ENCODE measurements around the gene SNX27. TPM values are rescaled to one million over a fixed set of nuclear protein-coding genes. Genes with fewer than 3 reads are reported as not detected.

The SNX27 gene
- total RNA-seq, 1 experiment from 2014 or later = 42.2 TPM

DNA sequence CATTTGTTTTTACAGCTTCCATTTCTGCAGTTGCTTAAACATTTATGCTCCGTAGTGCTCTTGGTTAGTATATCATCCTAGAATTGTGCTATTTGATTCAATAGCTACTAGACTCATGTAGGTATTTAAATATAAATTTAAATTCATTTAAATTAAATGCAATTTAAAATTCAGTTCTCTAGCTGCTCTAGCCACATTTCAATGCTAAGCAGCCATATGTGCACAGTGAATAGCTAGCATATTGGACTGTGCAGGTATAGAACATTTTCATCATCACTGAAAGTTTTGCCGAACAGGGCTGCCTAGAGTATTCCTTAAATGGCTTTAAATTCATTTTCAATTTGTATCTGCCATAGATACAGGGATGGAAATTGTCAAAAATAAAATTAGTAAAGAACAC lies 72.3 kb downstream of the SNX27 start:
- Histone ChIP-seq H3K9me2 (ENCODE audit: insufficient read depth) (no peaks in the 10 kb centered on the region), H4K20me1 (ENCODE audit: insufficient read depth) (no peaks in the 10 kb centered on the region), H3K4me3 (replicated peaks in 1 of 2; ENCODE audit: low read depth in 1 of 2, low read length in 2 of 2) (no peak overlapping the region), H3K36me3 (ENCODE audit: control insufficient read depth in 1 of 2, insufficient read depth in 2 of 2, low read length in 2 of 2) (no peaks in the 10 kb centered on the region), H3K9me3 (ENCODE audit: control insufficient read depth in 1 of 2, insufficient read depth in 1 of 2, low read depth in 1 of 2, low read length in 2 of 2) (no peaks in the 10 kb centered on the region), H3K27me3 (ENCODE audit: insufficient read depth, low read length) (no peaks in the 10 kb centered on the region), H3K4me2 (ENCODE audit: low read length) (no peak overlapping the region), H3K79me2 (ENCODE audit: insufficient read depth, low read length) (no peaks in the 10 kb centered on the region), H3K9ac (ENCODE audit: low read length) (no peak overlapping the region), H3K27ac (ENCODE audit: low read depth, low read length) (no peak overlapping the region), H3K4me1 (ENCODE audit: control insufficient read depth in 1 of 2, insufficient read depth in 2 of 2, low read length in 2 of 2) (peaks cover 22 to 35% of the 10 kb centered on the region in 2 experiments), H2AFZ (ENCODE audit: low read depth, low read length, poor library complexity, severe bottlenecking) (no peak overlapping the region)
- ChIA-PET POLR2A (interaction anchor here (0.5 kb wide), 1 partner anchor 138 kb away, joined by 3 read pairs; no protein-coding TSS in a partner anchor), CTCF (interaction anchor here (1.5 kb wide), 1 partner anchor 9 kb away, joined by 5 read pairs; no protein-coding TSS in a partner anchor), RAD21 (ENCODE audit: low non-redundant PET in 1 of 2, low total read pairs in 2 of 2, uncharacterized antibody in 2 of 2, unreplicated experiment in 2 of 2) (no interaction called here)
- ATAC-seq = no peak
- DNase-seq (ENCODE audit: low read depth, low spot score) = no peak
- BruUV-seq (replicated peaks) = no TSS peak
- no peak for TF ChIP-seq ZFX (IDR thresholded peaks at IDR 0.05)
- TF ChIP-seq POLR2A (IDR thresholded peaks at IDR 0.05; ENCODE audit: borderline replicate concordance, extremely low read depth, insufficient read depth, insufficient read length) = no peak
- TF ChIP-seq, protein P1, sequence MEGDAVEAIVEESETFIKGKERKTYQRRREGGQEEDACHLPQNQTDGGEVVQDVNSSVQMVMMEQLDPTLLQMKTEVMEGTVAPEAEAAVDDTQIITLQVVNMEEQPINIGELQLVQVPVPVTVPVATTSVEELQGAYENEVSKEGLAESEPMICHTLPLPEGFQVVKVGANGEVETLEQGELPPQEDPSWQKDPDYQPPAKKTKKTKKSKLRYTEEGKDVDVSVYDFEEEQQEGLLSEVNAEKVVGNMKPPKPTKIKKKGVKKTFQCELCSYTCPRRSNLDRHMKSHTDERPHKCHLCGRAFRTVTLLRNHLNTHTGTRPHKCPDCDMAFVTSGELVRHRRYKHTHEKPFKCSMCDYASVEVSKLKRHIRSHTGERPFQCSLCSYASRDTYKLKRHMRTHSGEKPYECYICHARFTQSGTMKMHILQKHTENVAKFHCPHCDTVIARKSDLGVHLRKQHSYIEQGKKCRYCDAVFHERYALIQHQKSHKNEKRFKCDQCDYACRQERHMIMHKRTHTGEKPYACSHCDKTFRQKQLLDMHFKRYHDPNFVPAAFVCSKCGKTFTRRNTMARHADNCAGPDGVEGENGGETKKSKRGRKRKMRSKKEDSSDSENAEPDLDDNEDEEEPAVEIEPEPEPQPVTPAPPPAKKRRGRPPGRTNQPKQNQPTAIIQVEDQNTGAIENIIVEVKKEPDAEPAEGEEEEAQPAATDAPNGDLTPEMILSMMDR (IDR thresholded peaks at IDR 0.05 in 2 of 3, conservative IDR thresholded peaks at IDR 0.05 in 1 of 3; ENCODE audit: borderline replicate concordance in 1 of 3, insufficient read depth in 1 of 3, low read depth in 2 of 3, low read length in 2 of 3) = no peak
- TF ChIP-seq POLR2AphosphoS5 (IDR thresholded peaks at IDR 0.05; ENCODE audit: low read depth, low read length) = no peak
- TF ChIP-seq SP1 (IDR thresholded peaks at IDR 0.05; ENCODE audit: low read depth) = no peak
- TF ChIP-seq TCF7L2 (IDR thresholded peaks at IDR 0.05; ENCODE audit: borderline replicate concordance, extremely low read depth, insufficient read depth, insufficient read length) = no peak
- no peak for TF ChIP-seq EZH2 (IDR thresholded peaks at IDR 0.05)
- no peak for TF ChIP-seq JUND (IDR thresholded peaks at IDR 0.05)
- TF ChIP-seq, protein P2, sequence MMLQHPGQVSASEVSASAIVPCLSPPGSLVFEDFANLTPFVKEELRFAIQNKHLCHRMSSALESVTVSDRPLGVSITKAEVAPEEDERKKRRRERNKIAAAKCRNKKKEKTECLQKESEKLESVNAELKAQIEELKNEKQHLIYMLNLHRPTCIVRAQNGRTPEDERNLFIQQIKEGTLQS (IDR thresholded peaks at IDR 0.05) = no peak
- TF ChIP-seq YY1 (IDR thresholded peaks at IDR 0.05; ENCODE audit: extremely low read depth, insufficient replicate concordance, low read depth, low read length) = no peak
- TF ChIP-seq EZH2phosphoT487 (IDR thresholded peaks at IDR 0.05; ENCODE audit: borderline replicate concordance) = no peak
- TF ChIP-seq SRF (IDR thresholded peaks at IDR 0.05; ENCODE audit: low read depth) = no peak
- no peak for TF ChIP-seq ZNF274 (IDR thresholded peaks at IDR 0.05; ENCODE audit: low read depth, low read length)
- intact Hi-C loops (cut with micrococcal nuclease) = no loop called here

Data from HCT116 (cell line).